OCI-LY1 (cell line): ENCODE results near the gene CTIF.

Experiments used
- EZH2 ChIP-seq: fragments of 200-600 bp; sonication (generic), shearing (Covaris generic); IDR thresholded peaks from 2 replicates; pipeline ENCODE4 v1.8.0; 2017; ENCODE audit warnings: borderline replicate concordance, mixed run types, mild to moderate bottlenecking, antibody characterized with exemption, low read length, moderate library complexity, mixed read lengths
- TF ChIP-seq, protein P1 (sequence below): fragments of 200-600 bp; sonication (generic), shearing (Covaris generic); IDR thresholded peaks from 2 replicates; pipeline ENCODE4 v1.5.1; 2017; ENCODE audit warnings: mild to moderate bottlenecking, antibody characterized with exemption, low read length, moderate library complexity, mixed read lengths

- no peak for TF ChIP-seq EZH2
- TF ChIP-seq, protein P1, sequence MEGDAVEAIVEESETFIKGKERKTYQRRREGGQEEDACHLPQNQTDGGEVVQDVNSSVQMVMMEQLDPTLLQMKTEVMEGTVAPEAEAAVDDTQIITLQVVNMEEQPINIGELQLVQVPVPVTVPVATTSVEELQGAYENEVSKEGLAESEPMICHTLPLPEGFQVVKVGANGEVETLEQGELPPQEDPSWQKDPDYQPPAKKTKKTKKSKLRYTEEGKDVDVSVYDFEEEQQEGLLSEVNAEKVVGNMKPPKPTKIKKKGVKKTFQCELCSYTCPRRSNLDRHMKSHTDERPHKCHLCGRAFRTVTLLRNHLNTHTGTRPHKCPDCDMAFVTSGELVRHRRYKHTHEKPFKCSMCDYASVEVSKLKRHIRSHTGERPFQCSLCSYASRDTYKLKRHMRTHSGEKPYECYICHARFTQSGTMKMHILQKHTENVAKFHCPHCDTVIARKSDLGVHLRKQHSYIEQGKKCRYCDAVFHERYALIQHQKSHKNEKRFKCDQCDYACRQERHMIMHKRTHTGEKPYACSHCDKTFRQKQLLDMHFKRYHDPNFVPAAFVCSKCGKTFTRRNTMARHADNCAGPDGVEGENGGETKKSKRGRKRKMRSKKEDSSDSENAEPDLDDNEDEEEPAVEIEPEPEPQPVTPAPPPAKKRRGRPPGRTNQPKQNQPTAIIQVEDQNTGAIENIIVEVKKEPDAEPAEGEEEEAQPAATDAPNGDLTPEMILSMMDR, result no peak
Measured at GRCh38 chr18:48902856-48903601, 364.2 kb downstream of the CTIF start.
